Liver (tissue), 9 donors: Measurements from ENCODE around the gene COA8. TPM values are rescaled to one million over a fixed set of nuclear protein-coding genes. Genes with fewer than 3 reads are reported as not detected.

Experiments
- DNase-seq: peaks from one replicate; pipeline ENCODE4 v3.0.0-alpha.2; 2017; ENCODE audit warnings: low spot score
- H3K27ac ChIP-seq, 2 donors: one replicate each; pipeline ENCODE4 v1.7.0; 2013; ENCODE audit warnings: inconsistent platforms in 2 of 2, low read length in 2 of 2, control low read depth in 1 of 2, low read depth in 1 of 2, mild to moderate bottlenecking in 1 of 2
- H3K27me3 ChIP-seq, 4 donors: one replicate each; pipeline versions ENCODE4 v1.6.1 to v1.7.0; 2013; ENCODE audit warnings: low read length in 3 of 4, inconsistent platforms in 1 of 4, mild to moderate bottlenecking in 1 of 4, moderate library complexity in 1 of 4; ENCODE audit not compliant: control insufficient read depth in 4 of 4, insufficient read depth in 4 of 4
- H3K36me3 ChIP-seq, 4 donors: one replicate each; pipeline versions ENCODE4 v1.6.1 to v1.7.0; 2013; ENCODE audit warnings: low read length in 3 of 4, mild to moderate bottlenecking in 3 of 4, low read depth in 1 of 4, moderate library complexity in 1 of 4; ENCODE audit not compliant: control insufficient read depth in 4 of 4, insufficient read depth in 3 of 4
- H3K4me1 ChIP-seq, 4 donors: one replicate each; pipeline versions ENCODE4 v1.6.1 to v1.7.0; 2013; ENCODE audit warnings: low read length in 3 of 4, mild to moderate bottlenecking in 3 of 4, moderate library complexity in 1 of 4; ENCODE audit not compliant: control insufficient read depth in 4 of 4, insufficient read depth in 4 of 4
- H3K4me3 ChIP-seq, 3 donors: one replicate each; pipeline versions ENCODE4 v1.6.1 to v1.7.0; 2013; ENCODE audit warnings: low read length in 3 of 3, control low read depth in 1 of 3, low read depth in 1 of 3, mild to moderate bottlenecking in 1 of 3
- H3K9ac ChIP-seq, 2 donors: one replicate each; pipeline ENCODE4 v1.7.0; 2013; ENCODE audit warnings: low read length in 2 of 2, mild to moderate bottlenecking in 2 of 2, moderate library complexity in 2 of 2, control low read depth in 1 of 2, low read depth in 1 of 2
- H3K9me3 ChIP-seq, 4 donors: one replicate each; pipeline versions ENCODE4 v1.6.1 to v1.7.0; 2013; ENCODE audit warnings: low read length in 3 of 4; ENCODE audit not compliant: control insufficient read depth in 4 of 4
- ATF3 ChIP-seq: IDR thresholded peaks from 2 replicates; pipeline ENCODE4 v1.6.1; 2016; ENCODE audit warnings: antibody characterized with exemption
- EGR1 ChIP-seq, 2 donors: IDR thresholded peaks; 2 replicates each; pipeline ENCODE4 v1.6.1; 2016 to 2018; ENCODE audit warnings: antibody characterized with exemption in 2 of 2, low read depth in 2 of 2
- FOXA1 ChIP-seq: IDR thresholded peaks from 2 replicates; pipeline ENCODE4 v1.6.1; 2016; ENCODE audit warnings: antibody characterized with exemption
- FOXA2 ChIP-seq: IDR thresholded peaks from 2 replicates; pipeline ENCODE4 v1.6.1; 2016; ENCODE audit warnings: antibody characterized with exemption
- GABPA ChIP-seq, 2 donors: IDR thresholded peaks in 1 of 2; conservative IDR thresholded peaks in 1 of 2; 2 replicates each; pipeline ENCODE4 v1.6.1; 2016; ENCODE audit warnings: antibody characterized with exemption in 2 of 2, mild to moderate bottlenecking in 1 of 2, moderate library complexity in 1 of 2
- HNF4A ChIP-seq, 2 donors: conservative IDR thresholded peaks; 2 replicates each; pipeline ENCODE4 v1.6.1; 2016; ENCODE audit warnings: antibody characterized with exemption in 2 of 2, mild to moderate bottlenecking in 2 of 2
- HNF4G ChIP-seq: IDR thresholded peaks from 2 replicates; pipeline ENCODE4 v1.6.1; 2016; ENCODE audit warnings: antibody characterized with exemption
- JUND ChIP-seq, 2 donors: IDR thresholded peaks; 2 replicates each; pipeline ENCODE4 v1.6.1; 2016; ENCODE audit warnings: antibody characterized with exemption in 2 of 2
- MAX ChIP-seq: IDR thresholded peaks from 2 replicates; pipeline ENCODE4 v1.6.1; 2016; ENCODE audit warnings: antibody characterized with exemption
- RAD21 ChIP-seq, 2 donors: IDR thresholded peaks; 2 replicates each; pipeline ENCODE4 v1.6.1; 2016; ENCODE audit warnings: antibody characterized with exemption in 2 of 2, mild to moderate bottlenecking in 2 of 2
- REST ChIP-seq: IDR thresholded peaks from 2 replicates; pipeline ENCODE4 v1.6.1; 2016; ENCODE audit warnings: antibody characterized with exemption, mild to moderate bottlenecking
- RXRA ChIP-seq, 2 donors: IDR thresholded peaks; 2 replicates each; pipeline ENCODE4 v1.6.1; 2017 to 2018; ENCODE audit warnings: antibody characterized with exemption in 2 of 2, mild to moderate bottlenecking in 1 of 2
- WGBS: extraction: QIAGEN DNeasy Blood & Tissue Kit; methylation state at CpG from one replicate; pipeline ENCODE4 v1.1.7; 2013; 5-methylcytosine and 5-hydroxymethylcytosine counted together
- polyA plus RNA-seq, 2 donors: library from polyadenylated mRNA; stranded (reverse) in 1 of 2; unstranded in 1 of 2; fragments of 200-250 nt in 1 of 2; fragments of >200 nt in 1 of 2; fragmentation: Nextera tagmentation in 1 of 2; extraction: Ambion mirVana in 1 of 2; gene quantifications; one replicate each; pipeline versions ENCODE4 v1.2.1 to v1.2.3, GENCODE V29; 2013 to 2015
- total RNA-seq, 2 donors: library from RNA; depleted of rRNA; stranded (reverse); fragments of >200 nt; gene quantifications; one replicate each; pipeline ENCODE4 v1.2.3, GENCODE V29; 2014
- donor health status: healthy.
- donor health status: healthy.
- donor health status: healthy.
- donor health status: healthy.
- donor health status: healthy.

The COA8 gene
- total and polyA plus RNA-seq, 4 donors: 8.3 to 35.5 (median 17.0) TPM

GRCh38 chr14:103522649-103523574 is 39.8 kb upstream of the COA8 start, which contains the start of gene CKB:
Gene CKB, minus strand, starts transcription at chr14:103522830. Its CDS starts 337 bp downstream, at chr14:103522493.
- 8% methylated on average over 107 of the region's 107 CpGs for WGBS
- H3K4me1 ChIP-seq: peaks cover 21 to 74% (median 33%) of the 10 kb centered on the region in 4 donors
- peak within 1 kb of the TSS in 1 of 2 donors; percentile 12 for H3K27ac ChIP-seq
- no peaks in the 10 kb centered on the region for H3K36me3 ChIP-seq
- H3K27me3 ChIP-seq: no peaks in the 10 kb centered on the region
- H3K9me3 ChIP-seq: no peaks in the 10 kb centered on the region
- no peak for DNase-seq
- peak within 1 kb of the TSS in 1 of 3 donors; percentile 51 for H3K4me3 ChIP-seq
- TF ChIP-seq REST: no peak
- TF ChIP-seq ATF3: no peak
- no peak for TF ChIP-seq JUND (IDR thresholded peaks at IDR 0.05)
- no peak for TF ChIP-seq HNF4A (conservative IDR thresholded peaks at IDR 0.05)
- TF ChIP-seq RXRA (IDR thresholded peaks at IDR 0.05): no peak
- no peak for TF ChIP-seq GABPA (IDR thresholded peaks at IDR 0.05 in 1 of 2, conservative IDR thresholded peaks at IDR 0.05 in 1 of 2)
- no peak for TF ChIP-seq FOXA2
- no peak within 1 kb of the TSS for H3K9ac ChIP-seq

- H3K27ac ChIP-seq: no peak overlapping the region
- no peak for TF ChIP-seq HNF4G
- no peak for TF ChIP-seq FOXA1
- no peak for TF ChIP-seq HNF4A (conservative IDR thresholded peaks at IDR 0.05)
- TF ChIP-seq MAX: no peak
- TF ChIP-seq EGR1 (IDR thresholded peaks at IDR 0.05; ENCODE audit: low read depth in 2 of 2): no peak
- TF ChIP-seq RXRA (IDR thresholded peaks at IDR 0.05): no peak
- TF ChIP-seq RAD21 (IDR thresholded peaks at IDR 0.05): no peak
- peaks cover 28 to 75% (median 35%) of the 10 kb centered on the region in 4 donors for H3K4me1 ChIP-seq
- H3K36me3 ChIP-seq: no peaks in the 10 kb centered on the region
- no peaks in the 10 kb centered on the region for H3K9me3 ChIP-seq
- no peaks in the 10 kb centered on the region for H3K27me3 ChIP-seq
- H3K9ac ChIP-seq: no peak overlapping the region
- no peak overlapping the region for H3K4me3 ChIP-seq
- no peak for DNase-seq
- 72% methylated on average over 10 of the region's 10 CpGs for WGBS
These were observed 39.2 kb upstream of the COA8 start for GRCh38 chr14:103523575-103523954.
